Subcutaneous adipose tissue (tissue), 4 donors: ENCODE measurements around the gene CACNA1F. TPM values are rescaled to one million over a fixed set of nuclear protein-coding genes. Genes with fewer than 3 reads are reported as not detected.

Experiments used
- total RNA-seq, 4 donors: library from RNA; depleted of rRNA; stranded (reverse); fragments of >200 nt; gene quantifications; one replicate each; pipeline ENCODE4 v1.1.0, GENCODE V29; 2016
- TF ChIP-seq, protein P1 (sequence below): fragments of 450-650 bp; IDR thresholded peaks from one replicate; pipeline ENCODE4 v1.5.1; 2016; ENCODE audit warnings: low read depth, mild to moderate bottlenecking, control low read depth, antibody characterized with exemption, moderate library complexity

The CACNA1F gene
- total RNA-seq, 4 donors from 2014 or later: under 0.01 to 0.66 (median 0.25) TPM

- TF ChIP-seq, protein P1, sequence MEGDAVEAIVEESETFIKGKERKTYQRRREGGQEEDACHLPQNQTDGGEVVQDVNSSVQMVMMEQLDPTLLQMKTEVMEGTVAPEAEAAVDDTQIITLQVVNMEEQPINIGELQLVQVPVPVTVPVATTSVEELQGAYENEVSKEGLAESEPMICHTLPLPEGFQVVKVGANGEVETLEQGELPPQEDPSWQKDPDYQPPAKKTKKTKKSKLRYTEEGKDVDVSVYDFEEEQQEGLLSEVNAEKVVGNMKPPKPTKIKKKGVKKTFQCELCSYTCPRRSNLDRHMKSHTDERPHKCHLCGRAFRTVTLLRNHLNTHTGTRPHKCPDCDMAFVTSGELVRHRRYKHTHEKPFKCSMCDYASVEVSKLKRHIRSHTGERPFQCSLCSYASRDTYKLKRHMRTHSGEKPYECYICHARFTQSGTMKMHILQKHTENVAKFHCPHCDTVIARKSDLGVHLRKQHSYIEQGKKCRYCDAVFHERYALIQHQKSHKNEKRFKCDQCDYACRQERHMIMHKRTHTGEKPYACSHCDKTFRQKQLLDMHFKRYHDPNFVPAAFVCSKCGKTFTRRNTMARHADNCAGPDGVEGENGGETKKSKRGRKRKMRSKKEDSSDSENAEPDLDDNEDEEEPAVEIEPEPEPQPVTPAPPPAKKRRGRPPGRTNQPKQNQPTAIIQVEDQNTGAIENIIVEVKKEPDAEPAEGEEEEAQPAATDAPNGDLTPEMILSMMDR: no peak
Measured at GRCh38 chrX:49165901-49166881, 66.9 kb downstream of the CACNA1F start.

- TF ChIP-seq, protein P1: no peak
Measured at GRCh38 chrX:49164589-49165360, 68.4 kb downstream of the CACNA1F start.

- TF ChIP-seq, protein P1: no peak
Measured at GRCh38 chrX:49163555-49164419, 69.4 kb downstream of the CACNA1F start.

- TF ChIP-seq, protein P1: no peak
Measured at GRCh38 chrX:49162620-49163019, 70.5 kb downstream of the CACNA1F start, which contains the start of gene MAGIX. MAGIX (plus strand) TSS chrX:49162758; CDS start chrX:49162890, 132 bp downstream.

DNA sequence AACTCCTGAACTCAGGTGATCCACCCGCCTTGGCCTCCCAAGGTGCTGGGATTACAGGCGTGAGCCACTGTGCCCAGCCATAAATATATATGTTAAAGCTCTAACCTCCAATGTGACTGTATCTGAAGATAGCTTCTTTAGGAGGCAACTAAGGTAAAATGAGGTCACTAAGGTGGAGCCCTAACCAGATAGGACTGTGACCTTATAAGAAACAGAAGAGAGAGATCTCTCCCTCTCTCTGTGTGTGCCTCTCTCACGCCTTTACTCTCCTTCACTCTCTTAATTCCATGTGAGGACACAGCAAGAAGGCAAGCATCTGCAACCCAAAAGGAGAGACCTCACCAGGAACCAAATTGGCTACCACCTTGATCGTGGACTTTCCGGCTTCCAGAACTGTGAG lies 71.5 kb downstream of the CACNA1F start:
- TF ChIP-seq, protein P1: no peak

DNA sequence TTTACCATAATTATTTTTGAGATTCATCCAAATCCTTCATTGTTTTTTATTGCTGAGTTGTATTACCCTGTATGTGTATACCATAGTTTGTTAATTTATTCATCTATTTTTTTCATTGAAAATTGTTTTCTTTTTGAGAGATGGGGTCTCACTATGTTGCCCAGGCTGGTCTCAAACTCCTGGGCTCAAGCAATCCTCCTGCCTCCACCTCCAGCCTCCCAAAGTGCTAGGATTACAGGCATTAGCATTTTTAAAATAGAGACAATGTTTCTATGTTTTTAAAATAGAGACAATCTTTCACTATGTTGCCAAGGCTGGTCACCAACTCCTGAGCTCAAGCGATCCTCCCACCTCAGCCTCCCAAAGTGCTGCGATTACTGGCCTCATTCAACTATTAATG lies 72.2 kb downstream of the CACNA1F start:
- TF ChIP-seq, protein P1: no peak
